ENCODE measurements around the gene ELP4.

The ELP4 gene

DNA sequence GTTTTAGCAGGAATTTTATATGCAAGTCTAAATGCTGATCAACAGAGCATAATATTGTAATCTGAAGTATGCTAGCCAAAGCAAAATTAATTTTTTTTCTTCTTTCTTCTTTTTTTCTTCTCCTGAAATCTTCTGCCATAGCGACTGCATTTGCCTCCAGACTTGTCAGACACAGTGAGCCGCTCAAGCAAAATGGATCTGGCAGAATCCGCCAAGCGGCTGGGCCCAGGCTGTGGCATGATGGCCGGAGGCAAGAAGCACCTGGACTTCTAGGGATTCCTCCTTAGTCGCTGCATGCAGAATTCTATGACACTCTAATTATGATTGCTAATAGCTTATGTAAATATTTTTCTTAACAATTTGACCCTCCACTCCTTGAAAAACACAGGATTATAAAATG lies 273.7 kb downstream of the ELP4 start:
- DNase-seq, result no peak

DNA sequence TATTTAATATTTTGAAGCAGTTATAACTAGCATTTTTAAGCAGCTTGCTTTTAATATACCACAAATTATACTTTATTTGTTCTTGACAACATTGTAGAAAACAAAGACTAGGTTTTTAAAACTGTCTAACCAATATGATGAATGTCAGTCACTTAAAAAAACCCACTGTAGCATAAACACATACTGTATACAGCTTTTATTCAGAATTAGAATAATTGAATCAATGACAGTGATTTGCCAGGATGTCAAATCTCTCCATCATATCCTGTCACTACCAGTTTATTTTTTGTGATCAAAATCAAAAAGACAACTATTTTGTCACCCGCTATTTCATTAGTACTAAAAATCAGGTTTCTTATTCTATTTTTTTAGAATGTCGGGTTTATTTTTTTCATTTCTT lies 275.0 kb downstream of the ELP4 start:
- no peak for DNase-seq

DNA sequence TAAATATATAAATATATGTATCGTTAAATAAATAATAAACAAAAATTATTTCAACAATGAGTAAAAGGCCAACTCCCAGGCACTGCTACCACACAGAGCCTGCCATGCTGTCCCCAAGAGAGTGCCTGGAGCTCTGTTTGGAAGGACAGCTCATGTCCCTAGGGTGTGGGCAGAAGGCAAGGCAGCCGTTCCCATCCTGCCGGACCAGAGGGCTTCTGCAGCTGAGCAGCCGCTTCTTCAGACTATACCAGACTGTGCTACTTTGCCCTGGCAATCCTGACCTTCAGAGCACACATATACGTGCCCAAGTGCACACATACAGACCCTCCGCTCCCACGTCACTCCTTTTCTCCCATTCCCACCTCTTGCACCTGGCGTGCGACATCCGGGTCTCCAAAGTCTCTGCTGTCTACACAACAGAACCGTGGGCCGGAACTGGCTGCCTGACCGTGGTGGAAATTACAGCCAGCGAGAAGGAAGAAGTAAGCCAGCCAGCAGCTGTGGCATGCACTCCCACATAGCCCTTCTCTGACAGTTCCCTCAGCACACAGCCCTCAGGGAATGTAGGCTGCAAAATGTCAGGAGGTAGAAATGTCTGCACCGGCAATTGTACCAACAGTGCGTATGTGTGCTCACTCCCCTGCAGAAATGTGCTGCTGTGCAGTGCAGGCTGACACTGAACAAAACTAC lies 277.6 kb downstream of the ELP4 start:
- DNase-seq, result no peak

- no peak for DNase-seq
These were observed 278.5 kb downstream of the ELP4 start for GRCh38 chr11:31788085-31788484.

DNA sequence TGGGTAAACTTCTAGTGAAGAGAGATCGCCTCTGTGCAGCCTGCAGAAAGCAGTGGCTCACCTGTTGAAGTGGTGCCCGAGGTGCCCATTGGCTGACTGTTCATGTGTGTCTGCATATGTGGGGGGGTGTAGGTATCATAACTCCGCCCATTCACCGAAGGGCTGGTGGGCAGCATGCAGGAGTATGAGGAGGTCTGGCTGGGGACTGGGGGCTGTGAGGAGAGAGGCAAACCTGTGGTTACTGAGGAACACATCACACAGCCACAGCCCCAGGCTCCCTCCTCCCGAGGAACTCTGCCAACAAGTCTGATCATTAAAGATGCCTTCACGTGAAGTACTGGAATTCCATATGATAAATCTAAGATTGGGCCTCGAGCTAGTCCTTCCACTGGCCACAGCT lies 281.1 kb downstream of the ELP4 start:
- no peak for DNase-seq

DNA sequence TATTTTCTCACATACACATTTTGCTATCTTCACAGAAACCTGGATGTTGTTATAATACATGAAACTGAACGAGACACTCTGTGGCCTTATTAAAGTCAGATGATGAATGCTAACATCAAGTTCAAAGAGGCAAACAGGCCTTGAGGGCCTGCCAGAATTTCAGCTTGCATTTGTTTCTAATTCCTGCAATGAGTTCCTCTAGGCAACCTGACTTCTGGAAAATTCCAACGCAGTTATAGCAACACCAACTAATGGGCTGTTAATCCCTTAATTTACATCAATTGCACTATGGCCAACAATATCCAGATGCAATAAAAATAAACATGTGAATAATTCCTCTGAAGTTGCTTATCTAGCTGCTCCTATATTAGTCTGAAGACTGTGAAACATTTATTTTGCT lies 282.5 kb downstream of the ELP4 start:
- no peak for DNase-seq

DNA sequence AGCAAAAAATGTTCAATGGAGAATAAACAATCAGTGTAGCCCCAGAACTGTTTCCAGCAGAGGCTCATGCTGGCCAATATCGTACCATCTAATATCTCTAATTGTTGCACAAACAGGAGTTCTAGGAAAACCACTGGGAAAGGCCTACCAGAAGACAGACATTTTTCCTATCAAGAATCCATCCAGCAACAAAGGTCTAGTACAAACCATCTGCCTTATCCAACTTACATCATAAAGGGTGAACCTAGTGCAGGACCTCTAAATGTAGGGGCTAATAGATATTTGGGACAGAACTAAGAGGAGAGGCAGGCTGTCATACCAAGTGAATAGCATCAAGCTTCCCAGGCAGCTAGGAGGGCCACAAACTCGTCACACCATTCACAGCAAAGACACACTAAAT lies 282.9 kb downstream of the ELP4 start:
- DNase-seq, result no peak

- DNase-seq, result no peak
These were observed 283.7 kb downstream of the ELP4 start for GRCh38 chr11:31793264-31793663.

GRCh38 chr11:31794548-31794947 lies 285.0 kb downstream of the ELP4 start:
- no peak for DNase-seq

- DNase-seq, result no peak
These were observed 286.3 kb downstream of the ELP4 start for GRCh38 chr11:31795706-31796498.

DNA sequence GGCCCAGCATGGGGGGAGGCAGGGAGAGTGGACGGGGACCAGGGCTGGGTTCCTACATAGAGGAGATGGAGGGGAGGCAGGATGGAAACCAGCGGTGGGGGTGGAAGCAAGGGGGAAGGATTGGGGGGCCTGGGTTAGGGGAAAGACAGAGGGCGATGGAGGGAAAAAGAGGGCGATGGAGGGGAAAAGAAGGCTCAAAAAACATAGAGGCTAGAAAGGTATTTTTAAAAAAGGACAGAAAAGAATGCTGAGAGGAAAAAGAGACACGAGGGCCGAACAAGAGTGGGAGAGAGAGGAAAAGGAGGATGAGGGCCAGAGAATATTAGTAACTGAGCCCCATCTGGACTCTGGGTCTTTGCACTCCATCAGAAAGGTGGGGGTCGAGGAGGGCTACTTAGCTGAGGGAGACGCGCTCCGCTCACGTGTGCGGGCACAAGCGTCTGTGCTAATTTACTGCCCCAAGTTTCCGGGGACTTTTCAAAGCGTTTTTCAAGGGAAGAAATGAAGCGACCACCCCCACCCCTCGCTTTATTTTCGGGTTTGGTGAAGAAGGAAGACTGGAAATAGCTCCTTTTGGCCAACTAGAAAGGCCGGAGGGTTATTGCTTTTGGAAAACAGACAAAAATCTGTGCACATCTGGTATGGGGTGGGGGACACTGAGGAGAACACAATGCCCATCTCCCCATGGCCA lies 287.1 kb downstream of the ELP4 start:
- no peak for DNase-seq

- DNase-seq, result no peak
These were observed 287.9 kb downstream of the ELP4 start for GRCh38 chr11:31797190-31798056.

GRCh38 chr11:31798057-31798553 lies 288.5 kb downstream of the ELP4 start:
- no peak for DNase-seq

- DNase-seq, result no peak
These were observed 289.2 kb downstream of the ELP4 start for GRCh38 chr11:31798554-31799434.

- no peak for DNase-seq
These were observed 290.1 kb downstream of the ELP4 start for GRCh38 chr11:31799435-31800397.

DNA sequence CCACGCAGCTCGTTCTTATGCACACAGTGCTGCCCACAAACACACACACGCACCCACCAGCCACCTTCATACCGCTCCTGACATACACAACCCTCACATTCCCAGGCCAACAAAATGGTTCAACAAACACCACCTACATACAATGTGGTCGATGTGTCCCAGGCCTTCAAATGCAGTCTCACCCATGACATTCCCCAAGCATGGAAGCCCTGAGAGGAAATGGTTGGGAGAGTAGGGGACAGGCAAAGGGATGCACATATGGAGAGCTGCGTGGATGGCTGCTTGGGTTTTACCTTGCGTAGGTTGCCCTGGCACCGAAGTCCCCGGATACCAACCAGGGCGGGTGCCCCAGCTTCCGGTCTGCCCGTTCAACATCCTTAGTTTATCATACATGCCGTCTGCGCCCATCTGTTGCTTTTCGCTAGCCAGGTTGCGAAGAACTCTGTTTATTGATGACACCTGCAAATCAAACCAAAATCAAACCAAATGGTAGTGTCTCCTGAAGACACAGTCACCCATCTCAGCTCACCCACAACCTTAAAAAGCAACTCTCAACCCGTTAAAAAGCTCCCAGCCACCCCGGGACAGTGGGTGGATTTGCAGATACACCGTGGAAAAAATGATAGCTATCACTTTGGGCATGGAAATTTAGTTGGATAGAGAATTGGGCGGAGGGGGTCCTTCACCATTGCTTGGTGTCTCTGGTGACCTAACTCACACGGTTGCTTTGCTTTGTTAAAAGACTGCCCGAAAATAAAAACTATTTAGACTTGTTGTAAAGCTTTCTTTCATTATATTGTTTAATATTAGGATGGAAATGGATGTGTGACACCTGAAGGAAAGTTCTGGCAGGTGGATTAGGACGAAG lies 291.1 kb downstream of the ELP4 start:
- DNase-seq, result no peak

GRCh38 chr11:31801298-31801702 lies 291.7 kb downstream of the ELP4 start:
- DNase-seq, result no peak

DNA sequence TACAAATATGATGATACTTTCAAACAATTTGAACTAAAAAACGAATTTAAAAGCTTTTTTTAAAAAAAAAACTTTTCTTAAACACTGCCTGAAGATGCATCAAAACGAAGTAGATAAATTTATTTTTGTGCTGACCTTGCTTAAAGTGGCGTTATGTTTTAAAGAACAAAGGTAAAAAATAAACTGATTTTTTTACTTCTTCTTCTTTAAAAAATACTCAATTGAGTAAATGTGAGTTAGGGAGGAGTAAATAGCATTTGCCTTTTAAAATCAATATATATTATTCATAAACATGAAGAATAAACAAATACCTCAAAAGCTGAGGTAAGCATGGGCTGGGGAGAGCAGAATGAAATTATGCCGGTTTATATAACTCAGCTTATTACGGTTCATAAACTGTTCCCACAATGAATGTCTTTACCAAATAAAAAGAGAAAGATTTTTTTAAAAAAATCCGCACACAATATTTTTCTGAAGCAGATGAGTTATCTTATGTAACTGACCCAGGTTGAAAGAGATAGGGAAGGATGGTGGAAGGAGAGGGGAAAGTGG lies 292.5 kb downstream of the ELP4 start:
- no peak for DNase-seq

DNA sequence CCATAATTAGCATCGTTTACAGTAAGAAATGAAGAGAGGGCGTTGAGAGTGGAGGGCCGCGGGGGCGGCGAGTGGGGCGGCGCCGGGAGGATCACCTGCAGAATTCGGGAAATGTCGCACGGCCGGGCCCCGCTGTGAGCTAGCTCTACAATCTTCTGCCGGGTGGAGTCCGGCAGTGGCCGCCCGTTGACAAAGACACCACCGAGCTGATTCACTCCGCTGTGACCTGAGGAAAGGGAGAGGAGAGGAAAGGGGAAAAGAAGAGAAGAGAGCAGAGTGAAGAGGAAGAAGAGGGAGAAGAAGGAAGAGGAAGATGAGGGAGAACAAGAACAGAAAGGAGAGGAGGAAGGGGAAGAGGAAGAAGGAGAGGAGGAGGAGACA lies 293.0 kb downstream of the ELP4 start:
- DNase-seq, result no peak

Data from NCI-H1417 treated with DMSO at 0.1 percent for 48 hours (cell line).